Colonic mucosa (tissue), 4 donors: ENCODE data around the gene USP20. TPM values are rescaled to one million over a fixed set of nuclear protein-coding genes. Genes with fewer than 3 reads are reported as not detected.

Source experiments
- DNase-seq: peaks from one replicate; pipeline ENCODE4 v3.0.0-alpha.2; 2020
- H3K27ac ChIP-seq: fragments of 200-600 bp; one replicate; pipeline ENCODE4 v1.8.0; 2021
- H3K27me3 ChIP-seq: fragments of 200-600 bp; one replicate; pipeline ENCODE4 v1.8.0; 2021
- H3K36me3 ChIP-seq: fragments of 200-600 bp; one replicate; pipeline ENCODE4 v1.8.0; 2021
- H3K4me1 ChIP-seq: fragments of 200-600 bp; one replicate; pipeline ENCODE4 v1.8.0; 2021; ENCODE audit warnings: mild to moderate bottlenecking
- H3K4me3 ChIP-seq: fragments of 200-600 bp; one replicate; pipeline ENCODE4 v1.8.0; 2021
- H3K9ac ChIP-seq, 2 donors: one replicate each; pipeline ENCODE4 v1.7.0; 2013; ENCODE audit warnings: control low read depth in 2 of 2, low read depth in 2 of 2, low read length in 2 of 2
- H3K9me3 ChIP-seq: fragments of 200-600 bp; one replicate; pipeline ENCODE4 v1.8.0; 2021
- CTCF ChIP-seq: fragments of 200-600 bp; IDR thresholded peaks from one replicate; pipeline ENCODE4 v1.8.0; 2022; ENCODE audit warnings: antibody characterized with exemption, mild to moderate bottlenecking
- intact Hi-C: fragments of 100-400 bp; cut with DNase I; formaldehyde crosslinking; loops from one replicate; pipeline ENCODE4 v1.14.1; 2022
- total RNA-seq, 2 donors: library from RNA; stranded (reverse); fragmentation: NEBNext Ultra II Directional in 1 of 2; extraction: Animal tissue kit (Norgen Biotek cat#: 25700) in 1 of 2; gene quantifications; one replicate each; pipeline ENCODE4 v1.2.1, GENCODE V29; 2021
- donor health status: healthy.
- donor health status: DM: no; HTN: no; CAD: no.
- donor health status: DM: no; HTN: no; CAD: no.

USP20 gene
- total RNA-seq, 2 donors from 2014 or later: 14.7 to 20.0 TPM

- Histone ChIP-seq H3K9me3 (no peaks in the 10 kb centered on the region), H3K4me3 (no peak overlapping the region), H3K4me1 (no peaks in the 10 kb centered on the region), H3K27me3 (no peaks in the 10 kb centered on the region), H3K9ac (peak overlapping the region in 1 of 2 donors; percentile 12), H3K36me3 (no peaks in the 10 kb centered on the region), H3K27ac (no peak overlapping the region)
- intact Hi-C loops: no loop called here
- no peak for DNase-seq
- TF ChIP-seq CTCF: no peak
These were observed 32.1 kb downstream of the USP20 start for GRCh38 chr9:129867136-129868022.

- no peak for DNase-seq
- no peaks in the 10 kb centered on the region for H3K4me1 ChIP-seq
- no peak overlapping the region for H3K9ac ChIP-seq
- no peak overlapping the region for H3K27ac ChIP-seq
- H3K36me3 ChIP-seq: no peaks in the 10 kb centered on the region
- no peaks in the 10 kb centered on the region for H3K9me3 ChIP-seq
- TF ChIP-seq CTCF: no peak
- no peaks in the 10 kb centered on the region for H3K27me3 ChIP-seq
- intact Hi-C loops: no loop called here
- H3K4me3 ChIP-seq: no peak overlapping the region
These were observed 33.0 kb downstream of the USP20 start for GRCh38 chr9:129868023-129868871.

GRCh38 chr9:129868872-129869486 lies 33.7 kb downstream of the USP20 start:
- no peaks in the 10 kb centered on the region for H3K27me3 ChIP-seq
- H3K4me1 ChIP-seq: no peaks in the 10 kb centered on the region
- no peaks in the 10 kb centered on the region for H3K36me3 ChIP-seq
- intact Hi-C loops: no loop called here
- H3K27ac ChIP-seq: no peak overlapping the region
- no peaks in the 10 kb centered on the region for H3K9me3 ChIP-seq
- no peak overlapping the region for H3K4me3 ChIP-seq
- peak; percentile 41 for DNase-seq
- no peak for TF ChIP-seq CTCF
- H3K9ac ChIP-seq: no peak overlapping the region

GRCh38 chr9:129869585-129870501 lies 34.6 kb downstream of the USP20 start:
- H3K36me3 ChIP-seq: no peaks in the 10 kb centered on the region
- no peak for DNase-seq

More at GRCh38 chr9:129869585-129870501, 34.6 kb downstream of the USP20 start:
- Histone ChIP-seq H3K9me3 (no peaks in the 10 kb centered on the region), H3K27ac (no peak overlapping the region), H3K27me3 (no peaks in the 10 kb centered on the region), H3K4me1 (no peaks in the 10 kb centered on the region), H3K4me3 (no peak overlapping the region), H3K9ac (no peak overlapping the region)
- no peak for TF ChIP-seq CTCF
- intact Hi-C loops: no loop called here
